Activated naive CD8-positive, alpha-beta T cell treated with anti-CD3 and anti-CD28 coated beads for 36 hours (primary cell): ENCODE data around the gene PTMA. TPM values are rescaled to one million over a fixed set of nuclear protein-coding genes. Genes with fewer than 3 reads are reported as not detected.

Experiments used
- DNase-seq: peaks from one replicate; pipeline ENCODE4 v3.0.0; 2021
- H3K27ac Mint-ChIP-seq: one replicate; pipeline ENCODE4 v1.8.0; 2022; ENCODE audit warnings: mild to moderate bottlenecking, moderate library complexity, mixed read lengths
- H3K27me3 Mint-ChIP-seq: one replicate; pipeline ENCODE4 v1.8.0; 2022; ENCODE audit warnings: mild to moderate bottlenecking, mixed read lengths
- H3K36me3 Mint-ChIP-seq: one replicate; pipeline ENCODE4 v1.8.0; 2021; ENCODE audit warnings: mild to moderate bottlenecking, mixed read lengths
- H3K4me1 Mint-ChIP-seq: one replicate; pipeline ENCODE4 v1.8.0; 2021; ENCODE audit warnings: mixed read lengths
- H3K4me3 Mint-ChIP-seq: one replicate; pipeline ENCODE4 v1.8.0; 2022; ENCODE audit warnings: mild to moderate bottlenecking, moderate library complexity, mixed read lengths
- H3K9me3 Mint-ChIP-seq: one replicate; pipeline ENCODE4 v1.8.0; 2022; ENCODE audit warnings: mixed read lengths
- total RNA-seq, 2 experiments: library from RNA; stranded (reverse); gene quantifications; one replicate each; pipeline ENCODE4 v1.2.3, GENCODE V29; 2021

PTMA gene
- total RNA-seq, 2 experiments from 2014 or later = 2,595 to 2,627 TPM

- Mint-ChIP-seq H3K27me3 (no peaks in the 10 kb centered on the region), H3K9me3 (no peaks in the 10 kb centered on the region), H3K4me3 (no peak overlapping the region), H3K36me3 (no peaks in the 10 kb centered on the region), H3K27ac (no peak overlapping the region), H3K4me1 (peaks cover 9% of the 10 kb centered on the region)
- DNase-seq = no peak
Observed at GRCh38 chr2:231668981-231669380, 39.3 kb upstream of the PTMA start.

- peaks cover 11% of the 10 kb centered on the region for H3K4me1 Mint-ChIP-seq
- no peaks in the 10 kb centered on the region for H3K36me3 Mint-ChIP-seq
- no peaks in the 10 kb centered on the region for H3K27me3 Mint-ChIP-seq
- H3K27ac Mint-ChIP-seq = peak overlapping the region; percentile 34
- no peaks in the 10 kb centered on the region for H3K9me3 Mint-ChIP-seq
- H3K4me3 Mint-ChIP-seq = no peak overlapping the region
- DNase-seq = no peak
Observed at GRCh38 chr2:231671270-231672050, 36.9 kb upstream of the PTMA start.

- Mint-ChIP-seq H3K9me3 (no peaks in the 10 kb centered on the region), H3K27me3 (peaks cover 2% of the 10 kb centered on the region), H3K4me1 (peaks cover 12% of the 10 kb centered on the region), H3K36me3 (no peaks in the 10 kb centered on the region), H3K27ac (peak overlapping the region; percentile 43), H3K4me3 (no peak overlapping the region)
- peak; percentile 34 for DNase-seq
Observed at GRCh38 chr2:231672617-231673347, 35.5 kb upstream of the PTMA start.

- no peak overlapping the region for H3K4me3 Mint-ChIP-seq
- H3K27ac Mint-ChIP-seq = peak overlapping the region; percentile 71
- peaks cover 12% of the 10 kb centered on the region for H3K4me1 Mint-ChIP-seq
- H3K9me3 Mint-ChIP-seq = no peaks in the 10 kb centered on the region
- H3K27me3 Mint-ChIP-seq = peaks cover 4% of the 10 kb centered on the region
- H3K36me3 Mint-ChIP-seq = no peaks in the 10 kb centered on the region
- DNase-seq = no peak
Observed at GRCh38 chr2:231673348-231673770, 35.0 kb upstream of the PTMA start.

GRCh38 chr2:231674587-231675338 is 33.6 kb upstream of the PTMA start:
- Mint-ChIP-seq H3K36me3 (no peaks in the 10 kb centered on the region), H3K27me3 (peaks cover 4% of the 10 kb centered on the region), H3K4me3 (no peak overlapping the region), H3K27ac (no peak overlapping the region), H3K9me3 (no peaks in the 10 kb centered on the region), H3K4me1 (peaks cover 12% of the 10 kb centered on the region)
- peak; percentile 65 for DNase-seq

GRCh38 chr2:231676243-231676642 is 32.1 kb upstream of the PTMA start:
- Mint-ChIP-seq H3K36me3 (no peaks in the 10 kb centered on the region), H3K4me3 (no peak overlapping the region), H3K27ac (no peak overlapping the region), H3K9me3 (no peaks in the 10 kb centered on the region), H3K27me3 (peaks cover 12% of the 10 kb centered on the region), H3K4me1 (peaks cover 12% of the 10 kb centered on the region)
- DNase-seq = no peak

GRCh38 chr2:231677632-231678104 is 30.7 kb upstream of the PTMA start:
- no peak overlapping the region for H3K27ac Mint-ChIP-seq
- no peaks in the 10 kb centered on the region for H3K9me3 Mint-ChIP-seq
- no peaks in the 10 kb centered on the region for H3K36me3 Mint-ChIP-seq
- peaks cover 8% of the 10 kb centered on the region for H3K4me1 Mint-ChIP-seq
- DNase-seq = peak; percentile 75
- peaks cover 26% of the 10 kb centered on the region for H3K27me3 Mint-ChIP-seq
- peak overlapping the region; percentile 15 for H3K4me3 Mint-ChIP-seq

GRCh38 chr2:231679908-231680284 is 28.4 kb upstream of the PTMA start:
- no peak for DNase-seq
- Mint-ChIP-seq H3K27ac (no peak overlapping the region), H3K4me1 (peaks cover 6% of the 10 kb centered on the region), H3K27me3 (peaks cover 33% of the 10 kb centered on the region), H3K4me3 (no peak overlapping the region), H3K9me3 (no peaks in the 10 kb centered on the region), H3K36me3 (no peaks in the 10 kb centered on the region)

- Mint-ChIP-seq H3K4me1 (peaks cover 3% of the 10 kb centered on the region), H3K9me3 (no peaks in the 10 kb centered on the region), H3K4me3 (peak overlapping the region; percentile 14), H3K27ac (no peak overlapping the region), H3K27me3 (peaks cover 33% of the 10 kb centered on the region), H3K36me3 (no peaks in the 10 kb centered on the region)
- DNase-seq = no peak
Observed at GRCh38 chr2:231680285-231680991, 27.9 kb upstream of the PTMA start.

- no peak overlapping the region for H3K4me3 Mint-ChIP-seq
- peaks cover 33% of the 10 kb centered on the region for H3K27me3 Mint-ChIP-seq
- H3K4me1 Mint-ChIP-seq = peaks cover 4% of the 10 kb centered on the region
- no peak overlapping the region for H3K27ac Mint-ChIP-seq
- peak; percentile 33 for DNase-seq
- H3K36me3 Mint-ChIP-seq = no peaks in the 10 kb centered on the region
- no peaks in the 10 kb centered on the region for H3K9me3 Mint-ChIP-seq
Observed at GRCh38 chr2:231680992-231681852, 27.1 kb upstream of the PTMA start.

- Mint-ChIP-seq H3K4me1 (peaks cover 12% of the 10 kb centered on the region), H3K4me3 (no peak overlapping the region), H3K27me3 (peaks cover 31% of the 10 kb centered on the region), H3K36me3 (no peaks in the 10 kb centered on the region), H3K27ac (no peak overlapping the region), H3K9me3 (no peaks in the 10 kb centered on the region)
- no peak for DNase-seq
Observed at GRCh38 chr2:231682603-231683291, 25.6 kb upstream of the PTMA start.

- Mint-ChIP-seq H3K4me3 (no peak overlapping the region), H3K4me1 (peaks cover 11% of the 10 kb centered on the region), H3K9me3 (no peaks in the 10 kb centered on the region), H3K27me3 (peaks cover 29% of the 10 kb centered on the region), H3K36me3 (no peaks in the 10 kb centered on the region), H3K27ac (no peak overlapping the region)
- DNase-seq = no peak
Observed at GRCh38 chr2:231683292-231684235, 24.8 kb upstream of the PTMA start.
